Measurements from ENCODE around the gene PEX6. TPM values are rescaled to one million over a fixed set of nuclear protein-coding genes. Genes with fewer than 3 reads are reported as not detected.

Gene PEX6
- total RNA-seq, 1 donor from 2014 or later: 19.6 TPM

DNA sequence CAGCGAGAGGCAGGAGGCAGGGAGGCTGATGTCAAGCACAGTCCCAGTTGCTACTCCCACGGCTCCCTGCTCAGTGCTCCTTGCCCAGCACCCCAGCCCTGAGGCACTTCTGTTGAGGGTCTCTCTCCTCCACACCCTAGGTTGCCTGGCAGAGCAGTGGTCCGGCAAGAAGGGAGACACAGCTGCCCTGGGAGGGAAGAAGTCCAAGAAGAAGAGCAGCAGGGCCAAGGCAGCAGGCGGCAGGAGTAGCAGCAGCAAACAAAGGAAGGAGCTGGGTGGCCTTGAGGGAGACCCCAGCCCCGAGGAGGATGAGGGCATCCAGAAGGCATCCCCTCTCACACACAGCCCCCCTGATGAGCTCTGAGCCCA is 40.6 kb downstream of the PEX6 start:
- intact Hi-C loops (cut with DNase I): no loop called here
- no peak overlapping the region for H3K27ac ChIP-seq
- H3K4me3 ChIP-seq: no peak overlapping the region
- peaks cover 3% of the 10 kb centered on the region for H3K4me1 ChIP-seq
- no peaks in the 10 kb centered on the region for H3K27me3 ChIP-seq
- TF ChIP-seq, protein P1, sequence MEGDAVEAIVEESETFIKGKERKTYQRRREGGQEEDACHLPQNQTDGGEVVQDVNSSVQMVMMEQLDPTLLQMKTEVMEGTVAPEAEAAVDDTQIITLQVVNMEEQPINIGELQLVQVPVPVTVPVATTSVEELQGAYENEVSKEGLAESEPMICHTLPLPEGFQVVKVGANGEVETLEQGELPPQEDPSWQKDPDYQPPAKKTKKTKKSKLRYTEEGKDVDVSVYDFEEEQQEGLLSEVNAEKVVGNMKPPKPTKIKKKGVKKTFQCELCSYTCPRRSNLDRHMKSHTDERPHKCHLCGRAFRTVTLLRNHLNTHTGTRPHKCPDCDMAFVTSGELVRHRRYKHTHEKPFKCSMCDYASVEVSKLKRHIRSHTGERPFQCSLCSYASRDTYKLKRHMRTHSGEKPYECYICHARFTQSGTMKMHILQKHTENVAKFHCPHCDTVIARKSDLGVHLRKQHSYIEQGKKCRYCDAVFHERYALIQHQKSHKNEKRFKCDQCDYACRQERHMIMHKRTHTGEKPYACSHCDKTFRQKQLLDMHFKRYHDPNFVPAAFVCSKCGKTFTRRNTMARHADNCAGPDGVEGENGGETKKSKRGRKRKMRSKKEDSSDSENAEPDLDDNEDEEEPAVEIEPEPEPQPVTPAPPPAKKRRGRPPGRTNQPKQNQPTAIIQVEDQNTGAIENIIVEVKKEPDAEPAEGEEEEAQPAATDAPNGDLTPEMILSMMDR (IDR thresholded peaks at IDR 0.05): no peak
- TF ChIP-seq POLR2AphosphoS5 (IDR thresholded peaks at IDR 0.05; ENCODE audit: insufficient read depth in 1 of 2, low read depth in 1 of 2) (no peak), POLR2A (IDR thresholded peaks at IDR 0.05) (no peak)
- H3K9me3 ChIP-seq: no peaks in the 10 kb centered on the region
- H3K36me3 ChIP-seq: peaks cover 0 to 44% of the 10 kb centered on the region in 2 donors
- no peak for DNase-seq (ENCODE audit: extremely low spot score in 2 of 2)

- Histone ChIP-seq H3K4me3 (no peak overlapping the region), H3K36me3 (peaks cover 0 to 44% of the 10 kb centered on the region in 2 donors), H3K27me3 (no peaks in the 10 kb centered on the region), H3K27ac (no peak overlapping the region), H3K4me1 (peaks cover 10% of the 10 kb centered on the region), H3K9me3 (no peaks in the 10 kb centered on the region)
- TF ChIP-seq, protein P1 (IDR thresholded peaks at IDR 0.05): no peak
- TF ChIP-seq POLR2A (IDR thresholded peaks at IDR 0.05) (no peak), POLR2AphosphoS5 (IDR thresholded peaks at IDR 0.05; ENCODE audit: insufficient read depth in 1 of 2, low read depth in 1 of 2) (no peak)
- DNase-seq (ENCODE audit: extremely low spot score in 2 of 2): no peak
- intact Hi-C loops (cut with DNase I): no loop called here
These were observed 41.2 kb downstream of the PEX6 start for GRCh38 chr6:42937548-42938427.

DNA sequence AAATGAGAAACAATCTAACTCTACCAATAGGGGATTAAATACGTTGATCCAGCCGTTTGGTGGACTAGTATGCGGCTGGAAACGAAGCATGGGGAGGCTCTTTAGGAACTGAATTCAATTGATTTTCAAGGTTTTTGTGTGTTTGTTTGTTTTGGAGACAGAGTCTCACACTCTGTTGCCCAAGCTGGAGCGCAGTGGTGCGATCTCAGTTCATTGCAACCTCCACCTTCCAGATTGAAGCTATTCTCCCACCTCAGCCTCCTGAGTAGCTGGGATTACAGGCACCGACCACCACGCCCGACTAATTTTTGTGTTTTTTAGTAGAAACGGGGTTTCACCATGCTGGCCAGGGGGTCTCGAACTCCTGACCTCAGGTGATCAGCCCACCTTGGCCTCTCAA is 42.6 kb downstream of the PEX6 start:
- H3K9me3 ChIP-seq: no peaks in the 10 kb centered on the region
- DNase-seq (ENCODE audit: extremely low spot score in 2 of 2): no peak
- peaks cover 23% of the 10 kb centered on the region for H3K4me1 ChIP-seq
- H3K27me3 ChIP-seq: no peaks in the 10 kb centered on the region
- TF ChIP-seq POLR2AphosphoS5 (IDR thresholded peaks at IDR 0.05; ENCODE audit: insufficient read depth in 1 of 2, low read depth in 1 of 2) (no peak), POLR2A (IDR thresholded peaks at IDR 0.05) (no peak)
- TF ChIP-seq, protein P1 (IDR thresholded peaks at IDR 0.05): no peak
- peaks cover 0 to 48% of the 10 kb centered on the region in 2 donors for H3K36me3 ChIP-seq
- H3K4me3 ChIP-seq: no peak overlapping the region
- intact Hi-C loops (cut with DNase I): no loop called here
- no peak overlapping the region for H3K27ac ChIP-seq

DNA sequence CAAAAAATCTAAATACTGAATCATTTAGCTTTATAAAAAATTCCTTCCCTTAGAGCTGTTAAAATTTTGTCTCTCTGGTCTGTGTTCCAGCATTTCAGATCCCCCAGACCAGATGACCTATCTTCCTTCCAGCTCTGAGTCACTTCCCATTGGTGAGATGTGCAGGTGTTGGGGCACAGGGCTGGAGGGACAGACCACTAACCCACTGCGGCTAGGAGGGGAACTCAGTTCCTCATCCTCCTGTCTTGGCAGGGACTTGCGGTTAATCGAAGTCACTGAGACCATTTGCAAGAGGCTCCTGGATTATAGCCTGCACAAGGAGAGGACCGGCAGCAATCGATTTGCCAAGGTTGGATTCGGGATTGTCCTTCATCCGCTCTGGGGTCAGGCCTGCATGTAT is 43.7 kb downstream of the PEX6 start:
- H3K36me3 ChIP-seq: peaks cover 0 to 46% of the 10 kb centered on the region in 2 donors
- no peaks in the 10 kb centered on the region for H3K9me3 ChIP-seq
- no peak overlapping the region for H3K4me3 ChIP-seq
- DNase-seq (ENCODE audit: extremely low spot score in 2 of 2): no peak
- intact Hi-C loops (cut with DNase I): no loop called here
- TF ChIP-seq POLR2AphosphoS5 (IDR thresholded peaks at IDR 0.05; ENCODE audit: insufficient read depth in 1 of 2, low read depth in 1 of 2) (no peak), POLR2A (IDR thresholded peaks at IDR 0.05) (no peak)
- TF ChIP-seq, protein P1 (IDR thresholded peaks at IDR 0.05): no peak
- no peak overlapping the region for H3K27ac ChIP-seq
- H3K4me1 ChIP-seq: peaks cover 34% of the 10 kb centered on the region
- H3K27me3 ChIP-seq: no peaks in the 10 kb centered on the region

GRCh38 chr6:42933205-42933604 is 45.8 kb downstream of the PEX6 start:
- peaks cover 40% of the 10 kb centered on the region for H3K4me1 ChIP-seq
- DNase-seq (ENCODE audit: extremely low spot score in 2 of 2): no peak
- TF ChIP-seq POLR2AphosphoS5 (IDR thresholded peaks at IDR 0.05; ENCODE audit: insufficient read depth in 1 of 2, low read depth in 1 of 2) (no peak), POLR2A (IDR thresholded peaks at IDR 0.05) (no peak)
- TF ChIP-seq, protein P1 (IDR thresholded peaks at IDR 0.05): no peak
- H3K4me3 ChIP-seq: no peak overlapping the region
- intact Hi-C loops (cut with DNase I): no loop called here
- no peaks in the 10 kb centered on the region for H3K9me3 ChIP-seq
- peaks cover 0 to 38% of the 10 kb centered on the region in 2 donors for H3K36me3 ChIP-seq
- H3K27me3 ChIP-seq: no peaks in the 10 kb centered on the region
- H3K27ac ChIP-seq: no peak overlapping the region
